ENCODE data around the gene BMERB1.

BMERB1 gene

DNA sequence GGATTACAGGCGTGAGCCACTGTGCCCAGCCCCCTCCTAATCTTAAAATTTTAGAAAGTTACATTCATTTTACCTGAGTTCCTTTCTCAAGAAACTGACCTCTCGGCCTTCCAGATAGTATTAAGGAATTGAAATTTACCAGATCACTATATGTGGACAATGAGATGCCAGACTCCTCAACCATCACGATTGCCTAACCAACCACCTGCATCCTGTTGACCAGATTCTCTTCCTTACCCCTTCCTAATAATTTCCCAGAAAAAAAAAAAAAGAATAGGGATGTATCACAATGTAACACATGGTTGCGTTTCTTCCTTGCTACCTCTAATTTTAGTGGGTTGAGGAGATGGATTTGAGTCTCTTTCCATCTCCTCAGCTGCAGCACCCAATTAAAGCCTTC is 72.1 kb downstream of the BMERB1 start:
- DNase-seq = no peak

- DNase-seq = peak; percentile 44
These were observed 73.0 kb downstream of the BMERB1 start for GRCh38 chr16:15507301-15507958.

GRCh38 chr16:15507959-15508627 is 73.7 kb downstream of the BMERB1 start:
- no peak for DNase-seq

- no peak for DNase-seq
These were observed 74.7 kb downstream of the BMERB1 start for GRCh38 chr16:15509051-15509592.

- peak; percentile 45 for DNase-seq
These were observed 75.5 kb downstream of the BMERB1 start for GRCh38 chr16:15509593-15510535.

GRCh38 chr16:15510992-15511391 is 76.6 kb downstream of the BMERB1 start:
- no peak for DNase-seq

- DNase-seq = no peak
These were observed 77.5 kb downstream of the BMERB1 start for GRCh38 chr16:15511759-15512487.

DNA sequence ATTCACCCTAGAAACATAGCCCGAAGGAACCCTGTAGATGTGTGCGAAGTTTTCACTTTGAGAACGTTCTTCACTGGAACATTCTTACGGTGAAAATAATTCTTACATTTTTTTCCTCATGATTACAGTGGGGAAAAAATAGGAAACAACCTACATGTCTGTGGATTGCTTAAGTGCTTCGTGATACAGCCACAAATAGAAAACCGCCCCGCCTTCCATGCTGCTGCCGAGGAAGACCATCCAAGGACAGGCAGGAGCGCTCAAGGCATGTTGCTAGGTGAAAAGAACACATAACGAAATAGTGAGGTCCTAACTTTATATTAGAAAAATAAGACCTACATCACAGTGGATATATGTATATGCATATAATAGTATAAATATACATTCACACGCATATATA is 78.8 kb downstream of the BMERB1 start:
- no peak for DNase-seq

DNA sequence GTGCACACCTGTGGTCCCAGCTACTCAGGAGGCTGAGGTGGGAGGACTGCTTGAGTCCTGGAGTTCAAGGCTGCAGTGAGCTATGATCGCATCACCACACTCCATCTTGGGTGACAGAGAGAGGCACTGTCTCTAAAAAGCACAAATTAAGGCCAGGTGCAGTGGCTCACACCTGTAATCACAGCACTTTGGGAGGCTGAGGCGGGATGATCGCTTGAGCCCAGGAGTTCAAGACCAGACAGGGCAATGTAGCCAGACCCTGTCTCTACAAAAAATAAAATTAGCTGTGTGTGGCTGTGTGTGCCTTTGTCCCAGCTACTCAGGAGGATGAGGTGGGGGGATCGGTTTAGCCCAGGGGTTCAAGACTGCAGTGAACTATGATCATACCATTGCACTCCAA is 81.6 kb downstream of the BMERB1 start:
- no peak for DNase-seq

DNA sequence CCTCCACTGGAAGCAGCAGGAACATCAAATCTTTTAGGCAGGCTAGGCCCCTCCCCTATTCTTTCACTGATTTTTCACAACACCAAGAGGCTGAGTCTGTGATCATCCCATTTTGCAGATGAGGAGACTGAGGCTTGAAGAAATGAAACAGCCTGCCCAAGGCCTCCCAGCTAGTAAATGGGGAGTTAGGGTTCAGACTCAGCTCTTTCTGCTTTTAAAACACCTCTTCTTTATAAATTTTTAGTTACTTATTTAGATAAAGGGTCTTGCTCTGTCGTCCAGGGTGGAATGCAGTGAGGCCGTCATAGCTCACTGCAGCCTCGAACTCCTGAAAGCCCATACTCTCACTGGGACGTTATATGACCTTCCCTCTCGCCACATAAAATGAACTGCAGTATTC is 82.2 kb downstream of the BMERB1 start:
- DNase-seq = no peak

DNA sequence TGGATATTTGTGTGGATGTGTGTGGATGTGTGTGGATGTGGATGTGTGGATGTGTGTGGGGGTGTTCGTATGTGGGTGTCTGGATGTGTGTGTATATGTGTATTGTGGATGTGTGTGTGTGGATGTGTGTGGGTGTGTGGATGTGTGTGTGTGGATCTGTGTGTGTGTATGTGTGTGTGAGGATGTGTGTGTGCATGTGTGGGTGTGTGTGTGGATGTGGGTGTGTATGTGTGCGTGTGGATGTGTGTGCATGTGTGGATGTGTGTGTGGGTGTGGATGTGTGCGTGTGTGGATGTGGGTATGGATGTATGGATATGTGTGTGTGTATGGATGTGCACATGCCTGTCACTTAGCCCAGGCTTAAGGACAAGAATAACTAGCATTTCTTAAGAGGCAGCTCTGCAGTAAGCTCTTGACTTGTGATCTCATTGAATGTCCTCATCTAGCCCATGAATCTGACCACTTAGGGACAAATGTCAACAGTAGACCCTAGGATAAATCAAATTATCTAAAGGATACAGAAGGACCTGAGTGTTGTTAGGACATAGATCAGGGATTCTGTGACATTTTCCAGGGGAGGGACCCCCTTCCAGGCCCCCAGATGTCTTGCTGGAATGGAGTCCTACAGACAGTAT is 83.5 kb downstream of the BMERB1 start:
- no peak for DNase-seq

DNA sequence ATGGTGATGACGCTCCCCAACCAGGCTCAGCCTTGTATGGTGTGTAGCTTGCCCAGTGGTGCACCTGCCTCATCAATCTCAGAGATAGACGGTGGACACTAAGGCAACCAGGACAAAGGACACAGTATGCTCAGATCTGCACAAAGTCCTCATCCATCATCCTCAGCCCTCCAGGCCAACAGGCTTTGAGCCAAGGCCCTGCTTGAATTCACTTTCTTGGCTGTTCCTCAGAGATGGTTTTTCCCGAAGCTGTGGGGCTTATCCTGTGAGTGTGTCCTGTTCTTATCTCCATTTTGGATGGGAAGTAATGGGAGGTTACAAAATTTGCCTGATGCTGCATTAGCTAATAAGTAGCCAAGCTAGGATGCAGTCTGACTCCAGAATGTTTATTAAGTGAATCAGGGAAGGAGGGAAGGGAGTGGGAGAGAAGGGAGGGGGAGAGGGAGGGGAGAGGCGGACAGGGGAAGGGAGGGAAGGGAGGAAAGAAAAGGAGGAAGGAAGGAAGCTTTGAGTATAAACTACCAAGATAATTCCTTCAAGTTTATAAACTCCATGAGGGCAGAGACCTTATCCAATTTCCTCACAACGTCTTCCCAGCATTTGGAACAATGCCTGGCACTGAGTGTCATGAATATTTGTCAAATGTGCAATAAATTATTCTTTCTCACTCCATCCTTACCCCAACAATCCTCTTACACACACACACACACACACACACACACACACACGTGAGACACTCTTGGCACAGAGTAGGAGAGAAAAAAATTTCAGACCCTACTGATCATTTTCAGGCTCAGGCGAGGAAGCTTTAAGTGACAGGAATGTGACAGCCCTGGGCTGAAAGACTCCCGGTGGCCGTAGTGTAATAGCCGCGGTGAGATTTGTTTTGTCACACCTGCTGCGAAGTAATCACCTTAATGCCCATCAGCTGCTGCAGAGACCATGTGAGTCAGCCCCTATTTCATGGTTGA is 84.3 kb downstream of the BMERB1 start:
- peak; percentile 46 for DNase-seq

GRCh38 chr16:15519790-15520189 is 85.4 kb downstream of the BMERB1 start:
- DNase-seq = no peak

GRCh38 chr16:15521390-15521757 is 87.0 kb downstream of the BMERB1 start:
- DNase-seq = no peak

DNA sequence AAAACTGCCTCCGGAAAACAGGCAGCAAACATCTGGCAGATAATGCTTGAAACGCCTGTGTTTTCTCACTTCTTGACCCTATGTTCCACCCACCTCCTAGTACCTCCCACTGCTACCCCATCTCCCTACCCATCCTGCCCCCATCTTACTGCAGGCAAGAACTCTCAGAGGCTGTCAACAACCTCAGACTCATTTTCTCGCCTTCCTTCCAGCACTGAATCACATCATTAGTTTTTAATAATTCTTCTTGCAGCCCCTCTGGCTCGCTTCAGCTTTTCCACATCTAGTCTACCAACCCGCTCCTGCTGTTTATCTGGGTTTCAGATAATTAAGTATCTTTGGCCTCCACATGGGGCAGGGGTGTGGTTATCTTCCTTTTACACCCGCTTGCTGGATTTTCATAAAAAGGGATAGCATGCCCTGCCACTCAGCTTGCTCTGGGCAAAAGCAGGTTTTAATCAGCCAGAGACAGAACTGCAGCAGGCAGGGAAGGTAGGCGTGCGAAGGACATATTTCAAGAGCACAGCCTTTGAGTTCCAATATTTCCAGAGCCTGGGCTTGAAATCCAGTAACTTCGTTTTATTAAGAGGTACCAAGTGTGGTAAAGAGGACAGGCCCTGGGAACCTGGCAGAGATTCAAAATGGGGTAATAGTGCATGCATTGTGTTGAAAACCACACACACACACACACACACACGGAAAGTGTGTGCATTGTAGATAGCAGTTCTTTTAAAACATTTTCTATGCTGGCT is 87.5 kb downstream of the BMERB1 start:
- DNase-seq = no peak

GRCh38 chr16:15523092-15523541 is 88.7 kb downstream of the BMERB1 start:
- no peak for DNase-seq

- no peak for DNase-seq
These were observed 89.6 kb downstream of the BMERB1 start for GRCh38 chr16:15523939-15524338.

GRCh38 chr16:15524966-15525365 is 90.6 kb downstream of the BMERB1 start:
- DNase-seq = no peak

DNA sequence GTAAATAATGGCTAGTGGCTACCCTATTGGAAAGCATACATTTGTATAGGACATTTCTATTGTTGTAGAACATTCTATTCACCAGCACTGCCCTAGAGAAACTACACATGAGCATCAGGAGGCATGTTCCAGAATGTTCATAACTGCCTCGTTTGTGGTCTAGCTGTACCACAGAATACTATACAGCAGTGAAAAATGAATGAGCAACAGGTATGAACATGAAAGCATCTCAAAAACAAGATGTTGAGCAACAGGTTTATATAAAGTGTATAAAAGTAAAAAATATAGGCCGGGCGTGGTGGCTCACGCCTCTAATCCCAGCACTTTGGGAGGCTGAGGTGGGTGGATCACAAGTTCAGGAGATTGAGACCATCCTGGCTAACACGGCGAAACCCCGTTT is 91.7 kb downstream of the BMERB1 start:
- DNase-seq = no peak

DNA sequence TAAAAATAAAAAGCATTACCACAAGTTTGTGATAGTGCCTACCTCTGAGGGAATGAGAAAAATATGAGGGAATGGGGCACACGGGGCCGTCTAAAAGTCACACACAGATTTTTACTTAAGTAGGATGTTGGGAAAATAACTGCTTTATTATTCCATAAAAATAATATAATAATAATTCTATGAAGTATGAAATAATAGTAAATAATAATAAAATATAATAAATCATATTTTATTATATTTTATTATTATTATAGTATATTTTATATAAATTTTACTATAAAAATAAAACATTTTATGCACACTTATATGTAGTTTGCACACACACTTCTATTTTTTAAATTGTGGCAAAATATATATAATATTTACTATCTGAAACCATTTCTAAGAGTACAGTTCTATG is 92.3 kb downstream of the BMERB1 start:
- no peak for DNase-seq

Data from left hindlimb (tissue), 1 donor.